GM12864 (cell line): Measurements from ENCODE around the gene KIAA1328.

ENCODE experiments used
- DNase-seq: peaks from one replicate; pipeline ENCODE4 v3.0.0-alpha.2; 2011; ENCODE audit warnings: low read depth
- H3K4me3 ChIP-seq: 2 replicates; pipeline ENCODE4 v1.5.1; 2011; ENCODE audit warnings: mild to moderate bottlenecking, low read depth, low read length, control low read depth
- CTCF ChIP-seq: IDR thresholded peaks from 2 replicates; pipeline ENCODE4 v1.5.1; 2011; ENCODE audit warnings: low read depth, mild to moderate bottlenecking, moderate library complexity, low read length, control low read depth, inconsistent platforms; ENCODE audit errors: missing control alignments

KIAA1328 gene

GRCh38 chr18:37249895-37250618 lies 421.1 kb downstream of the KIAA1328 start:
- no peak overlapping the region for H3K4me3 ChIP-seq
- DNase-seq = no peak
- TF ChIP-seq CTCF = no peak

- no peak for DNase-seq
- no peak for TF ChIP-seq CTCF
- no peak overlapping the region for H3K4me3 ChIP-seq
Measured at GRCh38 chr18:37251679-37252078, 422.8 kb downstream of the KIAA1328 start.

- H3K4me3 ChIP-seq = no peak overlapping the region
- no peak for DNase-seq
- no peak for TF ChIP-seq CTCF
Measured at GRCh38 chr18:37252342-37252741, 423.4 kb downstream of the KIAA1328 start.

GRCh38 chr18:37252854-37253393 lies 424.0 kb downstream of the KIAA1328 start:
- no peak for DNase-seq
- no peak for TF ChIP-seq CTCF
- no peak overlapping the region for H3K4me3 ChIP-seq

GRCh38 chr18:37253394-37254235 lies 424.7 kb downstream of the KIAA1328 start:
- H3K4me3 ChIP-seq = no peak overlapping the region; the same call in 1 of the 2 replicates
- no peak for DNase-seq
- no peak for TF ChIP-seq CTCF

- no peak for DNase-seq
- no peak for TF ChIP-seq CTCF
- no peak overlapping the region; the same call in 1 of the 2 replicates for H3K4me3 ChIP-seq
Measured at GRCh38 chr18:37254236-37254754, 425.4 kb downstream of the KIAA1328 start.
